ENCODE measurements around the gene GSG1L.

Gene GSG1L

DNA sequence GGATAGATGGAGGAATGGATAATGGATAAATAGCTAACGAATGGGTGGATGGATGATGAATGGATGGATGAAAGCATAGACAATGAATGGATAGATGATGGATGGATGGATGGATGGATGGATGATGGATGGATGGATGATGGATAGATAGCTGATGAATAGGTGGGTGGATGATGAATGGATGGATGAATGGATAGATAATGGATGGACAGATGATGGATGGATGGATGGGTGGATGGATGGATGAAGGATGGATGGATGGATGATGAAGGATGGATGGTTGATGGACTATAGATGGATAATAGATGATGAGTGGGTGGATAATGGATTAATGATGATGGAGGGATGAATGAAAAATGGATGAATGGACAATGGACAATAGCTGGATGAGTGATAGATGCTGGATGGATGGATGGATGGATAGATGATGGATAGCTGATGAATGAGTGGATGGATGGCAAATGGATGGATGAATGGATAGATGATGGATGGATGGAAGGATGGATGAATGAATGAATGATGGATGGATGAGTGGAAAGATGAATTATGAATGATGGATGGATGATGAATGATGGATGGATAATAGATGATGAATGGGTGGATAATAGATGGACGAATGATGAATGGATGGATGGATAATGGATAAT is 273.8 kb downstream of the GSG1L start:
- no peak for DNase-seq (ENCODE audit: low read depth)

DNA sequence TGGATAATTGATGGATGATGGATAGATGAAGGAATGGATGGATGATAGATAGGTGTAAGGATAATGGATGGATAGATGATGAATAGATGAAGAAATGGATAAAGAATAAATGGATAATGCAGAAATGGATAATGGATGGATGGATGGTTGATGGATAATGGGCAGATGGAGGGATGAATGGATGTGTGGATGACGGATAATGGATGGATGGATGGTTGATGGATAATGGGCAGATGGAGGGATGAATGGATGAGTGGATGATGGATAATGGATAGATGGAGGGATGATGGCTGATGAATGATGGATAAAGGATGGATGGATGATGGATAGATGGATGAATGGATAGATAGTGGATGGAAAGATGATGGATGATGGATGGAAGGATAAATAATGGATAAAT is 274.4 kb downstream of the GSG1L start:
- no peak for DNase-seq (ENCODE audit: low read depth)

DNA sequence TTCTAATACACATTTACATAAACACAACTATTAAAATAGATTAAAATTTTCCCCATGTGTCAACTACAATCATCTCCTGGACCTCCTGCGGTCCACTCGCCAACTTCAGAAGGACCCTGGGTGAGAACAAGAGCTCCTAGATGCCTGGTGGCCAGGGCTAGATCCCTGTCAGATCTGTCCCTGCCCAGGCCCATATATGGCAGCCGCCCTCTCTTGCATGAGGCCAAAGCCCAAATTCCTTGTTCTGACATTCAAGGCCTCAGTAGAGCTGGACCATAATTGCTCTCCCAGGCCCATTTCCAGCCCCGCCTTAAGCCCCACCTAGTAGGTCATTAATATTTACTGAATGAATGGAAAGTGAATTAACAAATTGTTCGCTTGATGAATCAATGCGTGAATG is 275.8 kb downstream of the GSG1L start:
- no peak for DNase-seq (ENCODE audit: low read depth)

DNA sequence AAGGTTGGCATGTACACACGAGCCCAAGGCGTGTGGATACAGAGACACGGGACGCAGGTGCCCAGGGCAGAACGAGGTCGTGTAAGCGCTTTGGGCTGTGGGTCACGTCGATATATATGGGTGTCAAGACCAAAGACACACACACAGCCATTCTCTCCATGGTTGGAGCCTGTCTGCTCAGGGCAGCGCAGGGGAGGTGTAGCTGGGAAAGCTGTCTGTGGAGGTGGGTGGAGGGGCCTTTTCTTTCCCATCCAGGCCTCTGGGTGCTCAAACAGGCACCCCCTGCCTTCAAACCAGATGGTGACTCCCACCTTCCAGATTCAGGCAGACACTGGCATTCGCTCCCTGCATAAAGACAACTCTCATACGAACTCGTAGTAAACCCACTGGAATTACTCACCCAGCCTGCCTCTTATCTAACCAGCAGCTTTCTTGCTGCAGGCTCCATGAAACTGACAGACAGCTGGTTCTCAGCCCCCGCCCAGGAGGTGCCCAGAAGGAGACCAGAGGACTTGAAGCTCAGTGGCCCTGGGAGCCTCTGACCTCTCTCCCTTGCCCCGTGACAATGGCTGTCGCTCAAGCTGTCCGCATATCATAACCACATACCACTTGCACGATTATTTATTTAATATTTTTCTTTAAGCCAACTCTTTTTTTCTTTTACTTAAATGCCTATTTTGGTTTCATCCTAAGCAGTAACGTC is 276.4 kb downstream of the GSG1L start:
- no peak for DNase-seq (ENCODE audit: low read depth)

DNA sequence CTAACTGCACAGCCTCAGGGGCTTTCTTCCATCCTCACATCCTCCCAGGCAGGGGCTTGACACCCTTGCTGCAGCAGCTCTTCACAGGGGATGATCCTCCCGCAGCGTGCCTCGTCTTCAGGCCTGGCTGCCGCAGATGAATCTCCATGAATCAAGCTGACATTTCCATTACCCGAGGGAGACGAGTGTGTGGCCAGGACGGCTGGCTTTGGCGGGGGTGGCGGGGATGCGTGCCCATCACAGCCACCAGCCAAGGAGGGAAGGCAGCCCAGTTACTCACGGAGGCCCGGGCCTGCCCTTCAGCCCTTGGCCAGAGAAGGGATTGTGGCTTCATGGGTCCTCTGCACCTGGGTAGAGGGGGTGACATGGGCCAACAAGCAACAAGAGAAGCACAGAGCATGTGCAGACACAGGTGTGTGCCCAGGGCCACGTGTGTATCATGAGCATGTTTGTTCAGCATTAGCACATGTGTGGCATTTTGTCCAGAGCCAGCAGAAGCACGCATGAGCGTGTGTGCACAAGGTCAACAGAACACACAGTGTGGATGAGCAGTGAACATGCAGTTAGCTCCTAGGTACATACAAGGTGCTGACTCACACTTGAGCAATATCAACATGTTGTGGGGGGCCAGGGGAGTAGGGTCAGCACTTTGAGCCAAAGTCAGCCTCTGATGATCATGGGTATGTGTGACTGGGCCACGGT is 277.1 kb downstream of the GSG1L start:
- no peak for DNase-seq (ENCODE audit: low read depth)

DNA sequence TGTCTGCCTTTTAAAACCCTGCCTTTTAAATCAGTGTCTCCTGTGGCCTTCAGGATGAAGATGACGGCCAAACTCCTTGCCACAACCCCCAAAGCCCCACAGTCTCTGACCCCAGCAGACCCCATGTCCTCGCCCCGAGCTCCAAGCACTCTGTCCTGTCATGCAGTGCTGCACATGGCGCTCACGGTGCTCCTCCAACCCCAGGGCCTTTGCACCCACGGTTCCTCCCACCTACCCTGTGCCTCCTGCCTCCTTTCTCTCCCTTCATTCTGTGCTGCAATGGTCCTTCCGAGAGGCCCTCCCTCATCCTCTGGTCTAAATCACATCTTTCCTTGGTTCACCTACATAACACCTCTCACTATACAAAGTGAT is 278.2 kb downstream of the GSG1L start:
- no peak for DNase-seq (ENCODE audit: low read depth)

DNA sequence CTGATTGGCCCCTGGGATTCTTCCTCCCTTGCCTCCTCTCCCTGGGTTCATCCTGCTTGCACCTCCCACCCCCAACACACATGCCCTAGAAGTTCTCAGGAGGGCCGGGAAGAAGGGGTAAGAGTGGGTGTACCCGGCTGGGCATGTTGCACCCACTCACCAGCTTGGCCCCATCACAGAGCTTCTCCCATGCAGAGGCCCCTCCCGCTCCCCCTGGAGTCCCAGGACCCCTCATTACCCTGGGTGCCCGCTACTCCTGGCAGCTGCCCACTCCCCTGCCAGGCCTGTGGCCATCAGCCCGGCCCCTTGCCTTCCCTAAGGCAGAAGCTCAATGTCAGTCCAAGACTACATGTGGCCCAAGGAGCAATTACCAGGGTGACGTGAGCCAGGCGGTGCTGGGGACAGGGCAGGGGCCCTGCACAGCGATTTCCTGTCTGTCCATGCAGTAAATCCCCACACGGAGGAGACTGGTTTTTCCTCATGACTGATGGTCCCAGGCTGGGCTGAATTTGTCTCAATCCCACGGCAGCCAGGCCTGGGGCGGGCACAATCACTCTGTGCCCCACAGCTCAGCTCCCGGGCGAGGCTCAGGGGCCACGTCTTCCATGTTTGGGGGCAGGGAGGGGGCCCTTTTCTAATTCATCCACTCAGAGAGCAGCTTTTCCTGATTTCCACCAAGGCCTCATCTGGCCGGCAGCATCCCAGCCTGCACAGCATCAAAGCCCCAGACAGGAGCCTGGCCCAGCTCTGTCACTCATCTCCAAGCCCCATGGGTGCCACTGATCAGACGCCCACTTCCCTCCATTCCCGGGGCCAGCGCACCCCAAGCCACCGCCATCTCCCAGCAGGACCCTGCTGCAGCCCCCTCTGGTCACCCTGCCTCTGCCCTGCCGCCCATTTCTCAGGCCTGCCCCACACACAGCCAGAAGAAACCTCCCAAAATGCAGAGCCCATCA is 278.9 kb downstream of the GSG1L start:
- no peak for DNase-seq (ENCODE audit: low read depth)

DNA sequence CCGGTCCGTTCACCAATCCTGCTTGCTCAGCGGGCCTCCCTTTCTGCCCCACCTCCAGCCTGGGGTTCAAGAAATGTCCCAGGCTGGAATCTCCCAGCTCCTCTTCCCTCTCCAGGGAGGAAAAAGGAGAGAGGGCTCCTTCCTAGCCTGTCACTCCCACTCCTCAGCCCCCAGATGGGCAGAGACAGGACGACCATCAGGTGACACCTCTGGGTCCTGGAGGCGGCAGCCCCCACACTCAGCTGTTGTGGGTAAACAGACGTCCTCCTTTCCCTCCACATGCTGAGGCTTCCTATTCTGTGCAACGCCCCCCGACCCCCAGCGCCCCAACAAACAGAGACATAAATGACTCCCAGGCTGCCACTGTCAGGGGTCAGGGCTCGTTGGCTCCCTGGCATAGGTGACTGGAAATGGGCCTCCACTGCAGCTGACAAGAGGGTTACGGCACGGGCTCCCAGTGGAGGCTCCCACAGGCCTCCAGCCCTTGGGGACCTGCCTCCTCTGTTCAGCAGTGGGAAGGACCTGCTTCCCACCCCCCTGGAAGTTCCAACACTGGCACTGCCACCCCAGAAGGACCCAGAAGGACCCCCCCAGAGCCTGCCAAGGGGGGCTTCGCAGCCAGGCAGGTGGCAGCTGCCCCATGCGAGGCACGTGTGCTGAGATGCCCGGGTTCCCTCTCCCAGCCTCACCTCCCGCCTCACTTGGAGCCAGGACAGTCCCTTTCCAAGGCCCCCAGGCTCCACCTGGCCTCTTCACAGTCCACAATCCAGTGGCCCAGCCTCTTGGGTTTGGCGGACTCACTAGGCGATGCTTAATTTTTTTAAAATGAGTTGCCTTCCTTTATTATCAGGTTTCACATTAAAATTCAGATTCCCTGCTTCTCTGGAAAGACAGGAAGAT is 281.3 kb downstream of the GSG1L start:
- DNase-seq (ENCODE audit: low read depth) = no peak

DNA sequence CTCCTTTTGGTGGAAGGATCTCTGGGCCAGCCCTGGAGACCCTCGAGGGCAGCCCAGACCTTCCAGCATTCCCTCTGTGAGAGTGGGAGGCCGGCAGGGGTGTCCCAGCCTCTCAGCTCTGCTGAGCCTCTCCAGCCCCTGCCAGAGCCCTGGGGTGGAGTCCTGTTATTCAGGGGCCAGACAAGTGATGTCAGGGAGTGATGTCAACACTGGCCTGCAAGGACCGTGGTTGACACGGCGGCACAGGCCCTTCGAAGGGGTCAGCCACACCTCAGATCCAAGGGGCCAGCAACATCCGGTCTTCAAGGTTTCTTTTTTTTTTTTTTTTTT is 282.4 kb downstream of the GSG1L start:
- DNase-seq (ENCODE audit: low read depth) = no peak

DNA sequence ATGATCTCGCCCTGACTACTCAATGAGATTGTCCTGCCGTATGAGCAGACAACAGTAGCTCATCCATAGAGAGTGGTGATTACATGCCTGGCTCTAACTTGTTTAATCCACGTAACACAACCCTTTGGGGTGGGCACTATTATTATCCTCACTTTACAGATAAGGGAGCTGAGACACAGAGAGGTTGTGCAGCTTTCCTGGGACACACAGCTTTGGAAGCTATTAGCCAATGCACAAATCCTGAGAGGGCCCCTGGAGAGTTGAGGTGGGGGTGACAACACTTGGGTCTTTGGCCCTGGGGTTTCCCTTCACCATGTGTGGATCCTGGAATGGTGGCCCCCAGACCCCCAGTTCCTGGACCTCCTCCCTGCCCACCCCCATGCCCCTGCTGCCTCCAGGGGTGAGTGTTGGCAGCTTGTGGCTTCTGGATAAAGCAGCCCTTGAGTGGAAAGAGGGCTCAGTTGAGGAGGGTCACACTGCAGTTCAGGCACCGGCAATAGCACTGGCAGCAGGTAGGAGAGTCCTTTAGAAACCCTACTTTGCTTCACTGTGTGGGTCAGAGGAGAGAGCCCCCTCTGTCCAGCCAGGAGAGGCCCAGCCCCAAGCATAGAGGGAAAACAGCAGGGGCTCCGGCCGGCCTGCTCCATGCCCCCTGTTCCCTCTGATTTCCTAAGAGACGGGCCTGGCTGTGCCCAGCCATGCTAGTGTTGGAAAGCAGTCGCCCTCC is 282.9 kb downstream of the GSG1L start:
- no peak for DNase-seq (ENCODE audit: low read depth)

DNA sequence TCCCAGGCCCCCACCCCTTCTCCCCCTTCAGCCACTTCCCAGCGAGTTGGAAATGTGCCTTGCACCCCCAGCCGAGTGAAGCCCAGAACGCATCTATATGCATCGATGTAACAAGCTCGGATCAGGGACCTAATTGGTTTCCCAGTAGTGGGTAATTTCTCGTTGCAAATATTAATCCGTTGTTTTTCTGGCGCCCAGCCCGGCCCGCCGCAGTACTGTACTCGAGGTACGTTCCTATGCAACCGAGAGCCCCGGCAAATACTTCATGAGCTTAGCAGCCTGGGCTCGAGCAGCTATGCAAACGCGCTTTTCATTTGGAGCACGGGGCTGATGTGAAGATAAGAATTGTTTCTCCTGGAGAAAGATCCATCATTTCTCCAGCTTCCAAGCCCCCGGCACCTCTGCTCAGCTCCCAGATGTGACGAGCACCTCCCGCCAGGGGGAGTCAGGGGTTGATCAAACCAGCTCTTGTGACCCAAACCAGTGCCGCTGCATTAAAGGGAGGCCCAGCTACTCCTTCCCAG is 283.8 kb downstream of the GSG1L start:
- DNase-seq (ENCODE audit: low read depth) = no peak

DNA sequence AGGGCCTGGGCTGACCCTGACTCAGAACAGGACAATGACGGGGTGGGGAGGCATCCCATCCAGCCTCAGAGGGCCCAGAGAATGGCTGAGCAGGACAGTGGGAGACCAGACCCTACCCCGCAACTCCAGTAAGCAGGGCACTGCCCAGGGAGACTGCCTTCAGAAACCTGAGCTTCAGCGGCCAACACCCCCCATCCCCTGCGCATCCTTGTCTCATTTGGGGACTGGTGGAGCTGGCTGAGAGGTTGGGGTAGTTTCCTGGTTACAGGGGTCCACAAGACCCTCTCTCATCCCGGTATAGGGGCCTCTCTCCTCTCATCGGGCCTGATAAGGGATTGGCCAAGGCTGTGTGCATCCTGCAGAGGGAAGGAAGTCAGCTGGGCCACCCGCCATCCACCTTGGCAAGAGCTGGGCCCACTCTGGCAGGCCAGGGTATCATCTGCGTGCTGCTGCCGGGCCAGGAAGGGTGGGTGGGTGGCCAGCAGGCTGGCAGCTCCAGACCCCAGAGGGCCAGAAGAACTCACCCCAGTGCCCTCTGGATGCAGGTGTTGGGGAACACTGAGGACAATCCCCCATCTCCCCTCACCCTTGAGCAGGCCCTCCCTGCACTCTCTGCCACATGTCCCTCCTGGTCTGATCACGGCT is 284.5 kb downstream of the GSG1L start:
- DNase-seq (ENCODE audit: low read depth) = no peak

DNA sequence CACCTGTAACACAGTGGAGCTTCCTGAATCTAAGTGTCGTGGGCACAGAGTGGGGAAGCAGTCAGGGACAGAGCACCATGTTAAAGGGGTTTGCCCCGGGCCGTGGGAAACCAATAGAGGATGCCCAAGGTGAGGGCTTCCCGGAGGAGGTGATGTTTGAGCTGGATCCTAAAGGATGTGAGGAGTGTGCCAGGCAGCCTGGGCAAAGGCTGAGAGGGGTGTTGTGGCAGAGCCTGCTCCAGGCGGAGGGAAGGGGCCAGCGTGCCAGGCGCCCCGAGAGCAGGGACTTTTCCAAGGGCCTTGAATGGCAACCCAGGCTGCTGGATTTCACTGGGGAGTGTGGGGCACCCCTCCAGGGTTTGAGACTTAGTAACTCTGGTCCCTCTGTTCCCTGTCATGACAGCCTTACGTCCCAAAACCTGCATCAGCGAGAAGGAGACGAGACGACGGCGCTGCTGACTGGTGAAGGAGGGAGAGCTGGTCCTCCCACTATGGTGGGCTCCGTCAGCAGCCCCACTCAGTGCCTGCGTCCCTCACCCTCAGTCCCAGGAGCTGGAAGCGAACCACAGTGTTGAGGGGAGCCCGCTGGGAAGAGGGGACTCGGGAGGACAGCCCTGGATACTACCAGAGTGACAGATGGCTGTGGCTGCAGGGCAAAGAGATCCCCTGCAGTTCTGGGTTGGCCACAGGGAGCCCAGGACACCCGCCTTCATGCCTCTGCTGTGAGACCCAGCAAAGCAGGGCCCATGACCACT is 285.2 kb downstream of the GSG1L start:
- DNase-seq (ENCODE audit: low read depth) = no peak

DNA sequence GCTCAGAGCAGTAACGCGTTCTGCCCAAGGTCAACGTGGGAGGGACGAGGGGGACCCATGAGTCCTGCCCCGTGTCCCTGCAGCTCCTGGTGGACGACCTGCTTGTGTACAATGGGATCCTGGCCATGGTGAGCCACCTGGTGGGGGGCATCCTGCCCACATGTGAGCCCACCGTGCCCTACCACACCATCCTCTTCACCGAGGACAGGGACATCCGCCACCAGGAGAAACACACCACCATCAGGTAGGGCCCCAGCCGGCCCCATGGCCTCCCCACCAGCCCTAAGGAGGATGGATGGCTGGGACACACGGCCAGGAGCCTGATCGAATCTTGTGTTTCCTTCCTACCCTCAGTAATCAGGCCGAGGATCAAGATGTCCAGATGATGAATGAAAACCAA is 286.0 kb downstream of the GSG1L start:
- DNase-seq (ENCODE audit: low read depth) = no peak

DNA sequence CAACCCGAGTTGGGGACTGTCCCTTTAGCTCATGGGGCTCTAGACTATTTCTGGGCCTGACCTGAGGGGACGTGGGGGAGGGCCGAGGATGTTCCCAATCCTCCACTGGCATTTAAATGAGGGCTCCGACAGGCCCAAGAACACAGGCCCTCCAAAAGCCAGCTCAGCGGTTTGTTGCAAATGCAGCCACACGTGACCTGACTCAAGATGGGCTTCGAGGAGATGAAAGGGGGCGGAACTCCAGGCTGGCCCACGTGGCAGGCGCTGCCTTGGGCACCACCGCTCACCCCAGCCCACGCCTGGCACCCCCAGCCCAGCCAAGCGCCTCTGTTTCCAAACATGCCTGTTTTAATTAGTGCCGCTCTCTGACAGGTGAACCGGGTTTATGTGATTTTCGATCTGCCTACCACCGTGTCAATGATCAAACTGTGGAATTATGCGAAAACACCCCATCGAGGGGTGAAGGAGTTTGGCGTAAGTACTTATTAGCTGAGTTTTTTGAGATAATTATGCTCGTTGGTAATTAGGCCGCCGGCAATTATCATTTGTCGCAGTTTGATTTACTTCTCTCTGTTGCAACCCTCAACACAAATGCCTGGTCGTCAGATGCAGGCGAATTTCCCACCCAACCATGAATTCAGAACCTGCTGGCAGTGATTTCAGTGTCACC is 286.8 kb downstream of the GSG1L start:
- DNase-seq (ENCODE audit: low read depth) = no peak

DNA sequence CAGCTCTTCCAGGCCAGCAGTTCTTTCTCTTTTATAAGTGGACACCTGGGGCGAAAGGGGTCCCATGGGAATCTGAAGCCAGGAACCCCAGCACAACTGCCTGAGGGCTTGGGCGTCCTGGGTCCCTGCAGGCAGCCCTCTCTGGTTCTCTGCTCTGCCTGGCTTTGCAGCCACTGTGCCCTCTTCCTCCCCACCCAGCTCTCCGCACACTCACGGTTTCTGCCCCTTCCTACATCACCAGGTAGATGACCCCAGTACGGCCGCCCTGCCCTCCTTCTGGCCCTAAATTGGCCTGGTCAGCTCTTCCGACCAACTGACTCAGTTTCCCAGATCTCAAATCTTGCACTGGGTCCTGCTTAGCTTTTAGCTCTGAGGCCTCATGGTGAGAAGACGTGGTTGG is 288.3 kb downstream of the GSG1L start:
- no peak for DNase-seq (ENCODE audit: low read depth)

DNA sequence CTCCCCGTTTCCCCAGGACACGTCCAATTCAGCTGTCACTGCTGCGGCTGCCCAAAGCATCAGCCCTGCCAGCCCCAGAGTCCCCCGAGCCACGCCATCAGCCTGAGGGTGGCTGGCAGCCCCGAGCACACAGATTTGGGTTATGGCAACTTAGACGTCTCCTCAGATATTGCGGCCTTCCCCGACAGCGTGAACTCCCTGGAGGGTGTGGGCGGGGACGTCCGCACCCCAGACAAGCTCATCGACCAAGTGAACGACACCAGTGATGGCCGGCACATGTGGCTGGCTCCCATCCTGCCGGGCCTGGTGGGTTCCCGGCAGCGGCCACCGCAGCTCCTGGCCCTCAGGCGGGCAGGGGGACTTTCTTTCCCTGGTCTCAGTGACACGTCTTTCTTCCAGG is 288.7 kb downstream of the GSG1L start:
- DNase-seq (ENCODE audit: low read depth) = no peak

DNA sequence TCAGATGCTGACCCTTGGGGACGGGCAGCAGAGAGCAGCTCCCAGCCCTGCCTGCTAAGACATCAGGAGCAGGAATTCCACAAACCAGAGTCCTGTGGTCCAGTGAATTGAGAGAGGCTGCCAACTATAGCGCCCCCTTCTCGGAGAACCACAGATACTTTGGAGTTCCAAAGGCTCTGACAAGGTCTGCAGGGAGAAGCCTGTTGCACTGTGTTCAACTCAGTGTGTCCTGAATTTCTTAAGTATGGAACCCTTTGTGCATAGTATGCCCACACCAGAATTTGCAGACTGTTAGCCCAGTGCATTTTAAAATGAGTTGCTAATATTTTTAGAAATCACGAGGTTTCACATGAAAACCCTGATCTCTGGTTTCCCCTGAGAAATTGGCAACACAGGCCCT is 290.2 kb downstream of the GSG1L start:
- no peak for DNase-seq (ENCODE audit: low read depth)

Data from HS-27A (cell line).